GM04504 (cell line): Measurements from ENCODE around the gene SLITRK3.

Experiments
- DNase-seq: peaks from one replicate; pipeline ENCODE4 v3.0.0-alpha.2; 2012; ENCODE audit warnings: low read depth

SLITRK3 gene

GRCh38 chr3:165195640-165196576 is at the start of gene SLITRK3:
Gene SLITRK3 (minus strand): TSS chr3:165196384. CDS start chr3:165190830, 5,554 bp downstream.
- no peak for DNase-seq

GRCh38 chr3:165243597-165243996 is 47.4 kb upstream of the SLITRK3 start:
- DNase-seq: no peak

- DNase-seq: no peak
Measured at GRCh38 chr3:165233501-165234195, 37.5 kb upstream of the SLITRK3 start.

- DNase-seq: no peak
Measured at GRCh38 chr3:165225604-165226003, 29.4 kb upstream of the SLITRK3 start.

GRCh38 chr3:165217739-165218138 is 21.6 kb upstream of the SLITRK3 start:
- no peak for DNase-seq

- DNase-seq: no peak
Measured at GRCh38 chr3:165212580-165212979, 16.4 kb upstream of the SLITRK3 start.

- DNase-seq: no peak
Measured at GRCh38 chr3:165211721-165212120, 15.5 kb upstream of the SLITRK3 start.

- DNase-seq: no peak
Measured at GRCh38 chr3:165210727-165211126, 14.5 kb upstream of the SLITRK3 start.

GRCh38 chr3:165210132-165210531 is 13.9 kb upstream of the SLITRK3 start:
- DNase-seq: no peak

- DNase-seq: peak; percentile 38
Measured at GRCh38 chr3:165206454-165207266, 10.5 kb upstream of the SLITRK3 start.

GRCh38 chr3:165204445-165204844 is 8.3 kb upstream of the SLITRK3 start:
- DNase-seq: no peak

GRCh38 chr3:165202995-165203394 is 6.8 kb upstream of the SLITRK3 start:
- DNase-seq: no peak

GRCh38 chr3:165201964-165202363 is 5.8 kb upstream of the SLITRK3 start:
- no peak for DNase-seq

- no peak for DNase-seq
Measured at GRCh38 chr3:165197481-165197800, 1.3 kb upstream of the SLITRK3 start.

- no peak for DNase-seq
Measured at GRCh38 chr3:165196577-165197480, 645 bp upstream of the SLITRK3 start.

GRCh38 chr3:165195241-165195639 is 944 bp downstream of the SLITRK3 start:
- no peak for DNase-seq

GRCh38 chr3:165194511-165195240 is 1.5 kb downstream of the SLITRK3 start:
- DNase-seq: no peak

GRCh38 chr3:165193366-165194254 is 2.6 kb downstream of the SLITRK3 start:
- DNase-seq: no peak

- DNase-seq: no peak
Measured at GRCh38 chr3:165192610-165193192, 3.5 kb downstream of the SLITRK3 start.
